Body of pancreas (tissue), 4 donors: ENCODE results near the gene CAPN12.

ENCODE experiments used
- POLR2A ChIP-seq, 3 donors: fragments of 450-650 bp; IDR thresholded peaks; one replicate each; pipeline ENCODE4 v1.6.1; 2016; ENCODE audit warnings: antibody characterized with exemption in 3 of 3, mild to moderate bottlenecking in 2 of 3
- TF ChIP-seq, protein P1 (sequence below), 7 experiments: fragments of 450-650 bp in 4 of 7; fragments of 200-600 bp in 3 of 7; sonication (generic) in 3 of 7; IDR thresholded peaks; one replicate each; pipeline ENCODE4 v1.5.1; 2016 to 2019; ENCODE audit warnings: antibody characterized with exemption in 7 of 7

DNA sequence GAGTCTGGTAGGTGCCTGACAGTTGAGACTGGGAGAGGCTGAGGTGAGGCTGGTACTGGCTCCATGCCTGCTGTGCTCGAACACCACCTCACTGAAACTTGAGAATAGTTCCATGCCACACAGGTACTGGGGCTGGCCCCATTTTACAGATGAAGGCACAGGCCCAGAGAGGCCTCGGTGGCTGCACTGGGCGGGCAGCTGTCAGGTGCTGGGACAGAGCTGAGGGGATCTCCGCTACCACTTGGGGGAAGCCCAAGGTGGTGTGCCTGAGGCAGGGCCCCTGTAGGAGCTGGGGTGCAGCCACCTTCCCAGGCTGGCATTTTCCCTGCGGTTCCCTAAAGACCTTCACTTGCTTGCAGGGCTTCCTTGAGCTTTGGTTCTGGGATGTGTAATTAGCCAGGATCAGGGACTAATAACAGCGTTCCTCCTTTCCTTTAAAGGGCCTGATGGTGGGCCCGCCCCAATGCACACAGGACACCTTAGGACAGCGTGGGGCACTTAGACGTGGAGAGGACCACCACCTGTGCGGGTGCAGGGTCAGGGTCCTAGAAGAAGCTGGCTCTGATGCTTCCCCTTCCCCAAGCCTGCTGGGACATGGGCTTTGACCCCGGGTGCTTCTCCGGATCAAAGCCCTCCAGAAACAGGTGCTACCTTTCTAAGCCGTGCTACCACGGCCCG lies 23.6 kb downstream of the CAPN12 start:
- TF ChIP-seq, protein P1, sequence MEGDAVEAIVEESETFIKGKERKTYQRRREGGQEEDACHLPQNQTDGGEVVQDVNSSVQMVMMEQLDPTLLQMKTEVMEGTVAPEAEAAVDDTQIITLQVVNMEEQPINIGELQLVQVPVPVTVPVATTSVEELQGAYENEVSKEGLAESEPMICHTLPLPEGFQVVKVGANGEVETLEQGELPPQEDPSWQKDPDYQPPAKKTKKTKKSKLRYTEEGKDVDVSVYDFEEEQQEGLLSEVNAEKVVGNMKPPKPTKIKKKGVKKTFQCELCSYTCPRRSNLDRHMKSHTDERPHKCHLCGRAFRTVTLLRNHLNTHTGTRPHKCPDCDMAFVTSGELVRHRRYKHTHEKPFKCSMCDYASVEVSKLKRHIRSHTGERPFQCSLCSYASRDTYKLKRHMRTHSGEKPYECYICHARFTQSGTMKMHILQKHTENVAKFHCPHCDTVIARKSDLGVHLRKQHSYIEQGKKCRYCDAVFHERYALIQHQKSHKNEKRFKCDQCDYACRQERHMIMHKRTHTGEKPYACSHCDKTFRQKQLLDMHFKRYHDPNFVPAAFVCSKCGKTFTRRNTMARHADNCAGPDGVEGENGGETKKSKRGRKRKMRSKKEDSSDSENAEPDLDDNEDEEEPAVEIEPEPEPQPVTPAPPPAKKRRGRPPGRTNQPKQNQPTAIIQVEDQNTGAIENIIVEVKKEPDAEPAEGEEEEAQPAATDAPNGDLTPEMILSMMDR (IDR thresholded peaks at IDR 0.05) = no peak
- no peak for TF ChIP-seq POLR2A (IDR thresholded peaks at IDR 0.05)
